GM12878 (cell line): ENCODE measurements around the gene MAST4. TPM values are rescaled to one million over a fixed set of nuclear protein-coding genes. Genes with fewer than 3 reads are reported as not detected.

Experiments used
- ATAC-seq: fragments of 200-7000 bp; cut with Tn5 transposase; 3 replicates; pipeline ENCODE4 v1.9.1; 2020; ENCODE audit warnings: mild to moderate bottlenecking, moderate library complexity
- BruUV-seq: library from RNA; stranded (reverse); fragments of 400-500 nt; replicated peaks from 2 replicates; lab custom pipeline; 2021; lab: Mats Ljungman, UMichigan
- CTCF ChIA-PET: fragments of 300-600 bp; sonication (Branson Sonifier 250); formaldehyde crosslinking; extraction: SDS; loops from one replicate; lab custom pipeline; 2021; ENCODE audit warnings: inconsistent platforms; lab: Yijun Ruan, JAX
- POLR2A ChIA-PET: fragments of 350-600 bp; formaldehyde crosslinking; extraction: SDS; loops from one replicate; lab custom pipeline; 2021; ENCODE audit warnings: inconsistent platforms; lab: Charles Lee
- RAD21 ChIA-PET: fragments of 300-600 bp; sonication (Branson Sonifier 250); formaldehyde crosslinking; loops from one replicate; lab custom pipeline; 2023; ENCODE audit warnings: antibody characterized with exemption; ENCODE audit not compliant: unreplicated experiment; lab: Charles Lee
- SMC1A ChIA-PET: fragments of 300-600 bp; sonication (Branson Sonifier 250); formaldehyde crosslinking; loops from one replicate; lab custom pipeline; 2023; ENCODE audit not compliant: unreplicated experiment, uncharacterized antibody; lab: Charles Lee
- DNase-seq: peaks from one replicate; pipeline ENCODE4 v3.0.0-alpha.2; 2011; ENCODE audit warnings: low read depth, low spot score
- FAIRE-seq: peaks from 3 replicates; lab custom pipeline; 2011; peaks lifted over from hg19 to GRCh38; lab: Jason Lieb, UNC
- H2AFZ ChIP-seq: 2 replicates; pipeline ENCODE4 v1.6.0; 2011; ENCODE audit warnings: low read depth, low read length, control low read depth; ENCODE audit not compliant: control insufficient read depth
- H3K27ac ChIP-seq: 2 replicates; pipeline ENCODE4 v1.5.1; 2011; ENCODE audit warnings: control low read depth; ENCODE audit not compliant: control insufficient read depth, insufficient read depth
- H3K27me3 ChIP-seq, 2 experiments: replicated peaks in 1 of 2; 2 replicates each; pipeline versions ENCODE4 v1.6.0 to v1.6.1; 2011; ENCODE audit warnings: low read length in 1 of 2; ENCODE audit not compliant: control insufficient read depth in 2 of 2, insufficient read depth in 2 of 2
- H3K36me3 ChIP-seq, 2 experiments: 2 replicates each; pipeline ENCODE4 v1.5.1; 2011; ENCODE audit warnings: low read length in 1 of 2; ENCODE audit not compliant: control insufficient read depth in 2 of 2, insufficient read depth in 2 of 2
- H3K4me1 ChIP-seq: 2 replicates; pipeline ENCODE4 v1.6.1; 2011; ENCODE audit warnings: mild to moderate bottlenecking, low read length, moderate library complexity, mixed read lengths; ENCODE audit not compliant: control insufficient read depth, insufficient read depth
- H3K4me2 ChIP-seq: 2 replicates; pipeline ENCODE4 v1.6.0; 2011; ENCODE audit warnings: control low read depth; ENCODE audit not compliant: control insufficient read depth, insufficient read depth
- H3K4me3 ChIP-seq: fragments of 200-600 bp; sonication (generic); 2 replicates; pipeline ENCODE4 v1.5.1; 2016
- H3K79me2 ChIP-seq: 2 replicates; pipeline ENCODE4 v1.6.0; 2011; ENCODE audit warnings: low read length; ENCODE audit not compliant: control insufficient read depth, insufficient read depth
- H3K9ac ChIP-seq: 2 replicates; pipeline ENCODE4 v1.8.0; 2011; ENCODE audit warnings: low read length, control low read depth, mixed read lengths; ENCODE audit not compliant: control insufficient read depth, insufficient read depth
- H3K9me3 ChIP-seq: replicated peaks from 3 replicates; pipeline ENCODE4 v1.5.1; 2011; ENCODE audit warnings: mild to moderate bottlenecking, low read length; ENCODE audit not compliant: control insufficient read depth, insufficient read depth
- H4K20me1 ChIP-seq: 2 replicates; pipeline ENCODE4 v1.6.0; 2011; ENCODE audit not compliant: control insufficient read depth, insufficient read depth
- BRCA1 ChIP-seq: IDR thresholded peaks from 2 replicates; pipeline ENCODE4 v1.6.1; 2011; ENCODE audit warnings: low read depth, low read length, improper control_type of control experiment
- EGR1 ChIP-seq, 2 experiments: IDR thresholded peaks; 1 replicate in 1 of 2; 2 replicates in 1 of 2; pipeline ENCODE4 v1.6.1; 2011 to 2012; ENCODE audit warnings: low read depth in 2 of 2, low read length in 2 of 2, borderline replicate concordance in 1 of 2, mild to moderate bottlenecking in 1 of 2, moderate library complexity in 1 of 2
- IKZF2 ChIP-seq, 2 experiments: fragments of 450-650 bp; IDR thresholded peaks; 2 replicates each; pipeline ENCODE4 v1.6.1; 2017; ENCODE audit warnings: mild to moderate bottlenecking in 2 of 2, moderate library complexity in 2 of 2
- PAX8 ChIP-seq: fragments of 450-650 bp; IDR thresholded peaks from 2 replicates; pipeline ENCODE4 v1.6.1; 2017; ENCODE audit warnings: mild to moderate bottlenecking, moderate library complexity
- PML ChIP-seq: IDR thresholded peaks from 2 replicates; pipeline ENCODE4 v1.6.1; 2012; ENCODE audit warnings: low read length, inconsistent platforms
- POLR2AphosphoS2 ChIP-seq: IDR thresholded peaks from 2 replicates; pipeline ENCODE4 v1.6.1; 2011; ENCODE audit warnings: low read depth, mild to moderate bottlenecking, low read length, improper control_type of control experiment, moderate library complexity
- PRDM15 ChIP-seq: fragments of 450-650 bp; formaldehyde crosslinking; IDR thresholded peaks from 2 replicates; pipeline ENCODE4 v1.4.0; 2020; ENCODE audit warnings: mild to moderate bottlenecking, moderate library complexity
- RB1 ChIP-seq: fragments of 450-650 bp; formaldehyde crosslinking; IDR thresholded peaks from 2 replicates; pipeline ENCODE4 v1.6.1; 2017; ENCODE audit warnings: mild to moderate bottlenecking, borderline replicate concordance
- RCOR1 ChIP-seq: conservative IDR thresholded peaks from 2 replicates; pipeline ENCODE4 v1.6.1; 2012; ENCODE audit warnings: low read depth, low read length, improper control_type of control experiment
- SMAD1 ChIP-seq: fragments of 450-650 bp; IDR thresholded peaks from 2 replicates; pipeline ENCODE4 v1.6.1; 2018; ENCODE audit warnings: mild to moderate bottlenecking, low read depth; ENCODE audit not compliant: partially characterized antibody
- TCF3 ChIP-seq: IDR thresholded peaks from 2 replicates; pipeline ENCODE4 v1.6.1; 2012; ENCODE audit warnings: low read depth, mild to moderate bottlenecking, low read length, borderline replicate concordance; ENCODE audit not compliant: insufficient read depth
- WRNIP1 ChIP-seq: IDR thresholded peaks from 2 replicates; pipeline ENCODE4 v1.6.1; 2011; ENCODE audit warnings: low read depth, low read length, improper control_type of control experiment, borderline replicate concordance
- ZNF592 ChIP-seq: fragments of 450-650 bp; IDR thresholded peaks from 2 replicates; pipeline ENCODE4 v1.6.1; 2017; ENCODE audit warnings: mild to moderate bottlenecking, moderate library complexity
- WGBS: methylation state at CpG from one replicate; pipeline ENCODE4 v1.1.6; 2016; ENCODE audit warnings: low lambda C conversion rate; ENCODE audit not compliant: insufficient replicate concordance, insufficient coverage; ENCODE audit errors: missing lambda C conversion rate; 5-methylcytosine and 5-hydroxymethylcytosine counted together
- in situ Hi-C: fragments of 300-500 bp; cut with MboI; formaldehyde crosslinking; loops from 9 replicates; pipeline ENCODE4 v1.14.3; 2018; ENCODE audit warnings: mixed read lengths
- intact Hi-C: fragments of 100-400 bp; cut with micrococcal nuclease; formaldehyde crosslinking; loops from one replicate; pipeline ENCODE4 v1.14.2; 2022; ENCODE audit not compliant: unreplicated experiment
- polyA plus RNA-seq, 11 experiments: library from polyadenylated mRNA; depleted of rRNA in 4 of 11; unstranded in 6 of 11; stranded (reverse) in 5 of 11; fragments of >200 nt; fragmentation: Nextera tagmentation in 4 of 11; fragmentation: Illumina TruSeq in 1 of 11; extraction: Ambion mirVana in 4 of 11; extraction: Trizol in 1 of 11; gene quantifications; 1 replicate in 1 of 11; 2 replicates in 10 of 11; pipeline versions ENCODE4 v1.2.1 to v1.2.3, GENCODE V29; 2011 to 2016; ENCODE audit warnings: inconsistent platforms in 2 of 11, missing spikeins in 2 of 11, low read depth in 1 of 11
- total RNA-seq, 4 experiments: library from RNA; depleted of rRNA in 3 of 4; stranded (reverse); fragments of >200 nt in 3 of 4; fragmentation: Illumina TruSeq in 1 of 4; extraction: Trizol in 1 of 4; gene quantifications; 2 replicates each; pipeline versions ENCODE4 v1.2.1 to v1.2.3, GENCODE V29; 2013 to 2021
- TF ChIP-seq, protein P1 (sequence below): fragments of 450-650 bp; IDR thresholded peaks from 2 replicates; pipeline ENCODE4 v1.6.1; 2016; ENCODE audit warnings: mild to moderate bottlenecking

MAST4 gene
- total and polyA plus RNA-seq, 10 of the 15 experiments (the other 5 are each of a cell fraction or from before 2014, with no cell fraction given) = 0.02 to 1.6 (median 0.29) TPM; not detected in 1

- Histone ChIP-seq H3K27me3 (no peaks in the 10 kb centered on the region), H3K27ac (no peak overlapping the region), H3K4me2 (no peak overlapping the region), H4K20me1 (no peaks in the 10 kb centered on the region), H3K4me3 (no peak overlapping the region), H3K9ac (no peak overlapping the region), H2AFZ (no peak overlapping the region), H3K36me3 (no peaks in the 10 kb centered on the region), H3K79me2 (no peaks in the 10 kb centered on the region), H3K4me1 (no peaks in the 10 kb centered on the region), H3K9me3 (no peaks in the 10 kb centered on the region)
- POLR2A ChIA-PET = interaction anchor here (0.6 kb wide), 1 partner anchor 874 kb away, joined by 7 read pairs; no protein-coding TSS in a partner anchor
- 35% methylated on average over 5 of the region's 5 CpGs for WGBS
- intact Hi-C loops (loop anchor here (10.0 kb wide), 1 partner anchor 173 kb away; no protein-coding TSS in a partner anchor), in situ Hi-C loops (no loop called here)
- SMC1A ChIA-PET = interaction anchor here (1.8 kb wide), 1 partner anchor 8 kb away, joined by 5 read pairs; no protein-coding TSS in a partner anchor
- FAIRE-seq (no peak), DNase-seq (no peak), ATAC-seq (no peak)
- BruUV-seq = no TSS peak
- RAD21 ChIA-PET = no interaction called here
- CTCF ChIA-PET = no interaction called here
- TF ChIP-seq BRCA1 (no peak), RB1 (no peak), PAX8 (no peak), RCOR1 (no peak), WRNIP1 (no peak), POLR2AphosphoS2 (no peak), IKZF2 (IDR thresholded peaks at IDR 0.05) (no peak), SMAD1 (no peak), EGR1 (IDR thresholded peaks at IDR 0.05; ENCODE audit: borderline replicate concordance in 1 of 2, low read depth in 2 of 2, low read length in 2 of 2) (no peak), PRDM15 (CRISPR knock-in tag) (no peak), TCF3 (no peak), PML (no peak), ZNF592 (no peak)
- TF ChIP-seq, protein P1, sequence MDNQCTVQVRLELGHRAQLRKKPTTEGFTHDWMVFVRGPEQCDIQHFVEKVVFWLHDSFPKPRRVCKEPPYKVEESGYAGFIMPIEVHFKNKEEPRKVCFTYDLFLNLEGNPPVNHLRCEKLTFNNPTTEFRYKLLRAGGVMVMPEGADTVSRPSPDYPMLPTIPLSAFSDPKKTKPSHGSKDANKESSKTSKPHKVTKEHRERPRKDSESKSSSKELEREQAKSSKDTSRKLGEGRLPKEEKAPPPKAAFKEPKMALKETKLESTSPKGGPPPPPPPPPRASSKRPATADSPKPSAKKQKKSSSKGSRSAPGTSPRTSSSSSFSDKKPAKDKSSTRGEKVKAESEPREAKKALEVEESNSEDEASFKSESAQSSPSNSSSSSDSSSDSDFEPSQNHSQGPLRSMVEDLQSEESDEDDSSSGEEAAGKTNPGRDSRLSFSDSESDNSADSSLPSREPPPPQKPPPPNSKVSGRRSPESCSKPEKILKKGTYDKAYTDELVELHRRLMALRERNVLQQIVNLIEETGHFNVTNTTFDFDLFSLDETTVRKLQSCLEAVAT = no peak
Measured at GRCh38 chr5:66981266-66982055, 385.3 kb downstream of the MAST4 start.
